Measurements from ENCODE around the gene ADCY4. TPM values are rescaled to one million over a fixed set of nuclear protein-coding genes. Genes with fewer than 3 reads are reported as not detected.
A peak's percentile ranks its signal among the peaks of the same experiment; 100 is the strongest.

ADCY4 gene
- total RNA-seq, 1 experiment from 2014 or later: 1.1 TPM

GRCh38 chr14:24308342-24309124 is 26.3 kb downstream of the ADCY4 start:
- Mint-ChIP-seq H3K4me1 (peaks cover 15% of the 10 kb centered on the region), H3K27me3 (ENCODE audit: low read depth) (peaks cover 20% of the 10 kb centered on the region), H3K4me3 (no peak overlapping the region), H3K27ac (no peak overlapping the region), H3K9me3 (no peaks in the 10 kb centered on the region), H3K36me3 (peaks cover 36% of the 10 kb centered on the region)
- POLR2A ChIA-PET: interaction anchor here (0.5 to 1.7 kb wide), 3 partner anchors 9 to 67 kb away, joined by 3 to 8 read pairs (median 8); partner anchors contain the start of genes DHRS1, NOP9 and TINF2
- DNase-seq (ENCODE audit: low spot score) (no peak), ATAC-seq (no peak)
- CTCF ChIA-PET: interaction anchor here (0.7 to 6.8 kb wide), 58 partner anchors 8 to 250 kb away, joined by 3 to 97 read pairs (median 4); partner anchors contain the start of genes ADCY4, CBLN3, CHMP4A and DCAF11
- TF ChIP-seq ATF2 (CRISPR knock-in tag; IDR thresholded peaks at IDR 0.05; ENCODE audit: borderline replicate concordance, low read depth) (no peak), MAX (CRISPR knock-in tag; IDR thresholded peaks at IDR 0.05) (0 out of 2 replicates have a peak, but pooled peaks have one; percentile 18)

- Mint-ChIP-seq H3K27ac (peak within 1 kb of the TSS; percentile 49), H3K4me1 (peaks cover 15% of the 10 kb centered on the region), H3K9me3 (no peaks in the 10 kb centered on the region), H3K4me3 (no peak within 1 kb of the TSS), H3K27me3 (ENCODE audit: low read depth) (peaks cover 14% of the 10 kb centered on the region), H3K36me3 (peaks cover 41% of the 10 kb centered on the region)
- TF ChIP-seq STAT6 (CRISPR knock-in tag; conservative IDR thresholded peaks at IDR 0.05; ENCODE audit: low read depth) (no peak), GABPB1 (CRISPR knock-in tag; IDR thresholded peaks at IDR 0.05) (peak; percentile 84; the same call in 1 of the 2 replicates), CTCF (IDR thresholded peaks at IDR 0.05) (peak; percentile 84)
- POLR2A ChIA-PET: interaction anchor here (0.5 to 1.7 kb wide), 4 partner anchors 8 to 146 kb away, joined by 3 to 8 read pairs (median 6); partner anchors contain the start of genes DHRS1, NOP9 and TINF2
- DNase-seq (ENCODE audit: low spot score) (peak; percentile 77), ATAC-seq (peak; percentile 56)
- CTCF ChIA-PET: interaction anchor here (0.7 to 6.8 kb wide), 60 partner anchors 9 to 249 kb away, joined by 3 to 97 read pairs (median 4); partner anchors contain the start of genes ADCY4, CBLN3, CHMP4A and DCAF11
Measured at GRCh38 chr14:24307575-24308341, 27.1 kb downstream of the ADCY4 start, which contains the start of gene CIDEB. Gene CIDEB, minus strand, starts transcription at chr14:24307977. Its CDS starts 119 bp downstream, at chr14:24307858.

GRCh38 chr14:24307156-24307574 is 27.7 kb downstream of the ADCY4 start:
- ChIA-PET POLR2A (interaction anchor here (0.7 to 1.7 kb wide), 2 partner anchors 65 to 146 kb away, joined by 3 to 8 read pairs; partner anchors contain the start of gene TINF2), CTCF (interaction anchor here (0.9 to 6.8 kb wide), 20 partner anchors 9 to 135 kb away, joined by 3 to 97 read pairs (median 10); partner anchors contain the start of genes ADCY4, CBLN3, DHRS1 and KHNYN)
- DNase-seq (ENCODE audit: low spot score) (no peak), ATAC-seq (no peak)
- Mint-ChIP-seq H3K27ac (peak overlapping the region; percentile 49; the same call in 1 of the 2 replicates), H3K9me3 (no peaks in the 10 kb centered on the region), H3K4me3 (no peak overlapping the region), H3K36me3 (peaks cover 47% of the 10 kb centered on the region), H3K27me3 (ENCODE audit: low read depth) (peaks cover 8% of the 10 kb centered on the region), H3K4me1 (peaks cover 15% of the 10 kb centered on the region)
- TF ChIP-seq NR1H2 (CRISPR knock-in tag; IDR thresholded peaks at IDR 0.05) (no peak), ELF4 (CRISPR knock-in tag; IDR thresholded peaks at IDR 0.05; ENCODE audit: low read depth) (no peak), SP1 (CRISPR knock-in tag; conservative IDR thresholded peaks at IDR 0.05) (no peak), SMAD3 (CRISPR knock-in tag; IDR thresholded peaks at IDR 0.05; ENCODE audit: borderline replicate concordance) (no peak), NFYB (CRISPR knock-in tag; conservative IDR thresholded peaks at IDR 0.05; ENCODE audit: low read depth) (no peak), TCF7 (CRISPR knock-in tag; IDR thresholded peaks at IDR 0.05; ENCODE audit: low read depth) (no peak), PRRX2 (CRISPR knock-in tag; IDR thresholded peaks at IDR 0.05) (no peak), TEAD1 (CRISPR knock-in tag; IDR thresholded peaks at IDR 0.05) (no peak), PRDM15 (CRISPR knock-in tag; IDR thresholded peaks at IDR 0.05) (no peak)

Data from WTC11 (cell line).